Measurements from ENCODE around the gene GPR12. TPM values are rescaled to one million over a fixed set of nuclear protein-coding genes. Genes with fewer than 3 reads are reported as not detected.

The GPR12 gene
- polyA plus RNA-seq, 1 donor from 2014 or later: 6.7 TPM

DNA sequence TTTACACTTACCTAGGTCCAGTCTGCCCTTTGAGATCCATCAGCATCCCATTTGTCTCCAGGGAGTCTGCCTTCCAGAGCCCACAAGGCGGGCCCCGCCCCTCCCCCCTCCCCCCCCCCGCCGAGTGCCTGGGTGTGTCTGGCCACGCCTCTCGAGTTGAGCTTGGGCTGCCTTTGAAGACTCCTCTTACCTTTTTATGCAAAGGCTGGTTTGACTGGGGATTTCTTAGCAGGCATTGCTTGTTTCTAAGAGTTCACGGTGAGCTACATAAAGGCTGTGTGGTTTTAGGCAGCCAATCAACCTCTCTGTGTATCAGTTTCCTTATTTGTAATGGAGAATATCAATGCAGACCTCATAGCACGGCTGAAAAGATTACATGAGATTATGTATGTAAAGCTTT lies 11.3 kb downstream of the GPR12 start:
- TF ChIP-seq, protein P1, sequence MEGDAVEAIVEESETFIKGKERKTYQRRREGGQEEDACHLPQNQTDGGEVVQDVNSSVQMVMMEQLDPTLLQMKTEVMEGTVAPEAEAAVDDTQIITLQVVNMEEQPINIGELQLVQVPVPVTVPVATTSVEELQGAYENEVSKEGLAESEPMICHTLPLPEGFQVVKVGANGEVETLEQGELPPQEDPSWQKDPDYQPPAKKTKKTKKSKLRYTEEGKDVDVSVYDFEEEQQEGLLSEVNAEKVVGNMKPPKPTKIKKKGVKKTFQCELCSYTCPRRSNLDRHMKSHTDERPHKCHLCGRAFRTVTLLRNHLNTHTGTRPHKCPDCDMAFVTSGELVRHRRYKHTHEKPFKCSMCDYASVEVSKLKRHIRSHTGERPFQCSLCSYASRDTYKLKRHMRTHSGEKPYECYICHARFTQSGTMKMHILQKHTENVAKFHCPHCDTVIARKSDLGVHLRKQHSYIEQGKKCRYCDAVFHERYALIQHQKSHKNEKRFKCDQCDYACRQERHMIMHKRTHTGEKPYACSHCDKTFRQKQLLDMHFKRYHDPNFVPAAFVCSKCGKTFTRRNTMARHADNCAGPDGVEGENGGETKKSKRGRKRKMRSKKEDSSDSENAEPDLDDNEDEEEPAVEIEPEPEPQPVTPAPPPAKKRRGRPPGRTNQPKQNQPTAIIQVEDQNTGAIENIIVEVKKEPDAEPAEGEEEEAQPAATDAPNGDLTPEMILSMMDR (IDR thresholded peaks at IDR 0.05; ENCODE audit: poor library complexity, severe bottlenecking): no peak
- TF ChIP-seq POLR2AphosphoS5 (IDR thresholded peaks at IDR 0.05) (no peak), TAF1 (IDR thresholded peaks at IDR 0.05; ENCODE audit: low read depth) (no peak), MXI1 (conservative IDR thresholded peaks at IDR 0.05; ENCODE audit: poor library complexity, severe bottlenecking) (no peak), RAD21 (conservative IDR thresholded peaks at IDR 0.05) (no peak), EP300 (conservative IDR thresholded peaks at IDR 0.05; ENCODE audit: poor library complexity, severe bottlenecking) (no peak), SMC3 (conservative IDR thresholded peaks at IDR 0.05; ENCODE audit: poor library complexity) (no peak), EZH2 (IDR thresholded peaks at IDR 0.05; ENCODE audit: borderline replicate concordance, insufficient read depth, low read length, poor library complexity, severe bottlenecking) (no peak)
- TF ChIP-seq, protein P2, sequence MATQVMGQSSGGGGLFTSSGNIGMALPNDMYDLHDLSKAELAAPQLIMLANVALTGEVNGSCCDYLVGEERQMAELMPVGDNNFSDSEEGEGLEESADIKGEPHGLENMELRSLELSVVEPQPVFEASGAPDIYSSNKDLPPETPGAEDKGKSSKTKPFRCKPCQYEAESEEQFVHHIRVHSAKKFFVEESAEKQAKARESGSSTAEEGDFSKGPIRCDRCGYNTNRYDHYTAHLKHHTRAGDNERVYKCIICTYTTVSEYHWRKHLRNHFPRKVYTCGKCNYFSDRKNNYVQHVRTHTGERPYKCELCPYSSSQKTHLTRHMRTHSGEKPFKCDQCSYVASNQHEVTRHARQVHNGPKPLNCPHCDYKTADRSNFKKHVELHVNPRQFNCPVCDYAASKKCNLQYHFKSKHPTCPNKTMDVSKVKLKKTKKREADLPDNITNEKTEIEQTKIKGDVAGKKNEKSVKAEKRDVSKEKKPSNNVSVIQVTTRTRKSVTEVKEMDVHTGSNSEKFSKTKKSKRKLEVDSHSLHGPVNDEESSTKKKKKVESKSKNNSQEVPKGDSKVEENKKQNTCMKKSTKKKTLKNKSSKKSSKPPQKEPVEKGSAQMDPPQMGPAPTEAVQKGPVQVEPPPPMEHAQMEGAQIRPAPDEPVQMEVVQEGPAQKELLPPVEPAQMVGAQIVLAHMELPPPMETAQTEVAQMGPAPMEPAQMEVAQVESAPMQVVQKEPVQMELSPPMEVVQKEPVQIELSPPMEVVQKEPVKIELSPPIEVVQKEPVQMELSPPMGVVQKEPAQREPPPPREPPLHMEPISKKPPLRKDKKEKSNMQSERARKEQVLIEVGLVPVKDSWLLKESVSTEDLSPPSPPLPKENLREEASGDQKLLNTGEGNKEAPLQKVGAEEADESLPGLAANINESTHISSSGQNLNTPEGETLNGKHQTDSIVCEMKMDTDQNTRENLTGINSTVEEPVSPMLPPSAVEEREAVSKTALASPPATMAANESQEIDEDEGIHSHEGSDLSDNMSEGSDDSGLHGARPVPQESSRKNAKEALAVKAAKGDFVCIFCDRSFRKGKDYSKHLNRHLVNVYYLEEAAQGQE (IDR thresholded peaks at IDR 0.05; ENCODE audit: borderline replicate concordance): no peak
- Histone ChIP-seq H3K9me2 (ENCODE audit: insufficient read depth, low read length) (no peaks in the 10 kb centered on the region), H3K36me3 (ENCODE audit: insufficient read depth, low read length) (no peaks in the 10 kb centered on the region), H3K79me2 (replicated peaks; ENCODE audit: insufficient read depth, low read length) (no peaks in the 10 kb centered on the region), H3K4me2 (ENCODE audit: low read length) (no peak overlapping the region), H3K9me3 (ENCODE audit: low read length) (no peaks in the 10 kb centered on the region), H3K27ac (ENCODE audit: low read length) (no peak overlapping the region), H2AFZ (ENCODE audit: low read depth, low read length) (no peak overlapping the region), H3K9ac (ENCODE audit: low read length) (no peak overlapping the region), H3F3A (ENCODE audit: insufficient read depth, low read length, poor library complexity, severe bottlenecking) (no peaks in the 10 kb centered on the region), H4K20me1 (ENCODE audit: insufficient read depth) (no peaks in the 10 kb centered on the region), H3K27me3 (ENCODE audit: insufficient read depth, low read depth, low read length) (no peaks in the 10 kb centered on the region), H3K4me3 (ENCODE audit: low read length) (no peak overlapping the region)

DNA sequence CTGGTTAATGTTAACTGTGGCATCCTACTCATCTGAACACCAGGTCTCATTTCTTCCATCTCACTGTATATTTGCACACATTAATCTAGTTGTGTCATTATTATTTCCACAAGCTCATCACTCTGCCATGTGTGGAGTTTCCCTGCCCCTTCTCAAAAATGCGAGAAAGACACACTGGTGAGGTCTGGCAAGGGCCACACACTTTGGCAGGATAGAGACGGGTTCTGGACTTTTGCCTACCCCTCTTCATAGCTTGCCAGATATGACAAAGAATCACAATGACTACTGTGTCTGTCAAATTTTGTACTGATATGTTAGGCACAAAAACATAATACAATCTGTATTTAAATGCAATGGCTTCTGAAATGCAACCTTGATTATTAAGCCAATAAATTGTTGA lies 12.9 kb downstream of the GPR12 start:
- no peaks in the 10 kb centered on the region for H3K36me3 ChIP-seq (ENCODE audit: insufficient read depth, low read length)
- no peaks in the 10 kb centered on the region for H3K9me2 ChIP-seq (ENCODE audit: insufficient read depth, low read length)
- no peaks in the 10 kb centered on the region for H3K27me3 ChIP-seq (ENCODE audit: insufficient read depth, low read depth, low read length)
- H3K27ac ChIP-seq (ENCODE audit: low read length): no peak overlapping the region
- H3K79me2 ChIP-seq (replicated peaks; ENCODE audit: insufficient read depth, low read length): no peaks in the 10 kb centered on the region
- no peak overlapping the region for H3K9ac ChIP-seq (ENCODE audit: low read length)
- H3K4me3 ChIP-seq (ENCODE audit: low read length): no peak overlapping the region
- H3F3A ChIP-seq (ENCODE audit: insufficient read depth, low read length, poor library complexity, severe bottlenecking): no peaks in the 10 kb centered on the region
- TF ChIP-seq, protein P2 (IDR thresholded peaks at IDR 0.05; ENCODE audit: borderline replicate concordance): no peak
- no peak for TF ChIP-seq TAF1 (IDR thresholded peaks at IDR 0.05; ENCODE audit: low read depth)
- TF ChIP-seq EZH2 (IDR thresholded peaks at IDR 0.05; ENCODE audit: borderline replicate concordance, insufficient read depth, low read length, poor library complexity, severe bottlenecking): no peak
- TF ChIP-seq, protein P1 (IDR thresholded peaks at IDR 0.05; ENCODE audit: poor library complexity, severe bottlenecking): no peak
- no peak for TF ChIP-seq SMC3 (conservative IDR thresholded peaks at IDR 0.05; ENCODE audit: poor library complexity)
- no peak for TF ChIP-seq MXI1 (conservative IDR thresholded peaks at IDR 0.05; ENCODE audit: poor library complexity, severe bottlenecking)
- TF ChIP-seq RAD21 (conservative IDR thresholded peaks at IDR 0.05): no peak
- no peak for TF ChIP-seq POLR2AphosphoS5 (IDR thresholded peaks at IDR 0.05)
- TF ChIP-seq EP300 (conservative IDR thresholded peaks at IDR 0.05; ENCODE audit: poor library complexity, severe bottlenecking): no peak
- H3K9me3 ChIP-seq (ENCODE audit: low read length): no peaks in the 10 kb centered on the region
- no peak overlapping the region for H3K4me2 ChIP-seq (ENCODE audit: low read length)
- H4K20me1 ChIP-seq (ENCODE audit: insufficient read depth): no peaks in the 10 kb centered on the region
- no peak overlapping the region for H2AFZ ChIP-seq (ENCODE audit: low read depth, low read length)
